ENCODE results near the gene LMAN2L. TPM values are rescaled to one million over a fixed set of nuclear protein-coding genes. Genes with fewer than 3 reads are reported as not detected.

The LMAN2L gene
- total and polyA plus RNA-seq, 12 donors: 12.3 to 36.8 (median 15.8) TPM

DNA sequence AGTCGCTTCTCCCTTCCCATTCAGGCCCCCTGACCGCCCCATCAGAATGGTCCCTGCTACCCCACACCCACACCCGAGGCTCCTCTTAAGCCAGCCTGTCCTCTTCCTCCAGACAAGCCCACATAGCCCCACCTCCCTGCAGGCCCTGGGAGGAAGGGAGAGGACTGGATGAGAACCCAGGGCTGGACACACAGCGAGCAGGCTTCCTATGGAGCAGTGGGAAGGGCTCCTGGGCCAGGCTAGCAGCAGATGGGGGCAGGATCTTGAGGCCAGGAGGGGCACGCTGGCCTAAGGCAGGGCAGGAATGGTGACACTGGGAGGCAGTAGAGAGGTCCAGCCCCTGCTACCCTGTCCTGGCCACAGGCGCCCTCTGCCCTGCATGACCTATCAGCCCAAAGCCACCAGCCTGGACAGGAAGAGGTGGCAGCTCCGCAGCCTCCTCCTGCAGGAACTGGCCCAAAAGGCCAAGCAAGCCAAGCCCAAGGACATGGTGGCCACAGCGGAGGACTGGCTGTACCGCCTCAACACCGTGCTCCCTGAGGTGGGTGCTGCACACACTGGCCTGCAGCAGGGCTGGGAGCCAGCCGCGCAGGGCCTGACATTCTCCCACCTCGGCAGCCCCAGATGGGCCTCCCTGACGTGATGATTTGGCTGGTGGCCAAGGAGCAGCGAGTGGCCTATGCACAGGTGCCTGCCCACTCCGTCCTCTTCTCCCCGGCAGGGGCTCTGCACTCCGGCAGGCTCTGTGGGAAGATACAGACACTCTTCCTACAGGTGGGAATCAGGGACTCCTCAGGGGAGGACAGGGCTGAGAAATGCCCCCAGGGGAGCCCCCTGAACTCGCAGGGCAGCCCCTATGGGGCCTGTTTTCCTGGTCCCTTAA, 54.0 kb downstream of the LMAN2L start:
- no peaks in the 10 kb centered on the region for H3K9me3 ChIP-seq (replicated peaks in 1 of 3)
- H3K4me3 ChIP-seq: no peak overlapping the region
- no peaks in the 10 kb centered on the region for H3K36me3 ChIP-seq (replicated peaks in 1 of 2)
- no peak for TF ChIP-seq POLR2A (IDR thresholded peaks at IDR 0.05)
- TF ChIP-seq, protein P1, sequence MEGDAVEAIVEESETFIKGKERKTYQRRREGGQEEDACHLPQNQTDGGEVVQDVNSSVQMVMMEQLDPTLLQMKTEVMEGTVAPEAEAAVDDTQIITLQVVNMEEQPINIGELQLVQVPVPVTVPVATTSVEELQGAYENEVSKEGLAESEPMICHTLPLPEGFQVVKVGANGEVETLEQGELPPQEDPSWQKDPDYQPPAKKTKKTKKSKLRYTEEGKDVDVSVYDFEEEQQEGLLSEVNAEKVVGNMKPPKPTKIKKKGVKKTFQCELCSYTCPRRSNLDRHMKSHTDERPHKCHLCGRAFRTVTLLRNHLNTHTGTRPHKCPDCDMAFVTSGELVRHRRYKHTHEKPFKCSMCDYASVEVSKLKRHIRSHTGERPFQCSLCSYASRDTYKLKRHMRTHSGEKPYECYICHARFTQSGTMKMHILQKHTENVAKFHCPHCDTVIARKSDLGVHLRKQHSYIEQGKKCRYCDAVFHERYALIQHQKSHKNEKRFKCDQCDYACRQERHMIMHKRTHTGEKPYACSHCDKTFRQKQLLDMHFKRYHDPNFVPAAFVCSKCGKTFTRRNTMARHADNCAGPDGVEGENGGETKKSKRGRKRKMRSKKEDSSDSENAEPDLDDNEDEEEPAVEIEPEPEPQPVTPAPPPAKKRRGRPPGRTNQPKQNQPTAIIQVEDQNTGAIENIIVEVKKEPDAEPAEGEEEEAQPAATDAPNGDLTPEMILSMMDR (IDR thresholded peaks at IDR 0.05): no peak
- H3K27me3 ChIP-seq: no peaks in the 10 kb centered on the region
- H3K4me1 ChIP-seq (replicated peaks in 1 of 2): peaks cover 3 to 12% of the 10 kb centered on the region in 2 donors
- peak in 1 of 7 donors; percentile 22 for DNase-seq
- WGBS, 4 donors: 44 to 71% (median 58%) methylated on average over 1 to 19 of the region's 19 CpGs
- no peak overlapping the region for H3K27ac ChIP-seq
- intact Hi-C loops (cut with DNase I): no loop called here

DNA sequence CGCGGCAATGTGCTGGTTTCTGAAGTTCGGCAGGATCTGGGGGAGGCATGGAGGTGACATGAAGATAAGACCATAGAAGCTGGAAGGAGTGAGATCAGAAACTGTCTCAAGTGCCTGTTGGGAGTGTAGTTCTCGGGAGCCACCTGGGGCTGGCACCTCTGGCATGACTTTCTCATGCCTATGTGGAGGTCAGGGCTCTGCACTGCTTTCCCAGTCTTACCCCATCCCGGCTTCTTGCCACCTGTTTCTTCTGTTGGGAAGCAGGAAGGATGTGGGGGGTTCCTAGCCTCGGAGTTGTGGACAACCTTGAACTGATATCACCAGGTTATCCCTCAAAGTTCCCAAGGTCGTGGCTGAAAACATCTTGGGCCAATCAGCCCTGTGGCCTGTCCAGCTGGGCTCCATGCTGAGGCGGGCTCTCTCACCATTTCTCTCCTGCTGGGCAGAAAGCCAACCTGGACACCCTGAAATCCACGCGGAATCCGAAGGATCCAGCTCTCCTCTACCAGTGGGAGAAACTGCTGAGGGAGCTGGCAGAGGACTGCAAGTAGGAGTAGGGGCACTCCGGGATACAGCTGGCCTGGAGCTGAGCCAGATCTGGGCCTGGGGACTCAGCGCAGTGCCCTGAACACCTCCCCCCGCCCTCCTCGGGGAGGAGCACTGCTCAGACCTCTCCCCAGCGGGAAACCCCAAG, 54.8 kb downstream of the LMAN2L start:
- peak in 1 of 7 donors; percentile 14 for DNase-seq
- Histone ChIP-seq H3K27me3 (no peaks in the 10 kb centered on the region), H3K27ac (no peak overlapping the region), H3K9me3 (replicated peaks in 1 of 3) (no peaks in the 10 kb centered on the region), H3K4me1 (replicated peaks in 1 of 2) (peaks cover 3 to 12% of the 10 kb centered on the region in 2 donors), H3K4me3 (no peak overlapping the region), H3K36me3 (replicated peaks in 1 of 2) (no peaks in the 10 kb centered on the region)
- intact Hi-C loops (cut with DNase I): no loop called here
- WGBS, 4 donors: 62 to 84% (median 69%) methylated on average over 8 to 16 of the region's 16 CpGs
- TF ChIP-seq, protein P1 (IDR thresholded peaks at IDR 0.05): no peak
- no peak for TF ChIP-seq POLR2A (IDR thresholded peaks at IDR 0.05)

DNA sequence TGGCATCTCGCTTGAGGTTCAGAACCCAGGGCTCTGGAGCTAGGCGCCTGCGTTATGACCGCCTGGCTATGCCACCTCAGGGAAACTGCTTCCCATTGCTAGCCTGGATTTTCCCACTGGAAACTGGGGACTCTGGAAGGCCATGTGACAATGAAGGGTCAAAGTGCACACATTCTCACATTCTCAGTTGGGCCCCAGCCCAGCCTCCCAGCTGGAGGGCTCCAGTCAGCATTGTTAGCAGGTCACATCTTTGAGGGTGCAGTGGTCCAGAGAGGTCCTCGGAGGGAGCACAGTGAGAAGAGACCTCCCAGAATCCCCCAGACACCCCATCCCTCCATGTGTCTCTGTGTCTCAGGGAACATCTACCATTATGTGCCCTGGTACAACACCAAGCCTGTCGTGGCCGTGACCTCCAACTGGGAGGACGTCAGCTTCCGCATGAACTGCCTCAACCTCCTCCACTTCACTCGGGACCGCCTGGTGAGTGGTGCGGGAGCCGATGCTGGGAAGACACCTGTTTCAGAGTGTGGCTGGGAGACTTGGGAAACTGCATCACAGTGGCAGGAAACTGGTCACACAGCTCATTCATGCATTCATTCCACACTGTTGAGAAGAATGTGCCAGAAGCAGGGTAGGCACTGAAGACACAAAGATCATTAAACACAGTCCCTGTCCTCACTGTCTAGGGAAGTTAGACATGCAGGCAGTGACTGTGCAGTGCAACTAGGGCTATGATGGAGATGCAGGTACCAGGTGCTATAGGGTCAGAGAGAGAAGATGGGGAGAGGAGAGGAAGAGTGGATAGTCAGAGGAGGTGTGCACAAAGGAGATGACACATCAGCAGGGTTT, 55.7 kb downstream of the LMAN2L start:
- Histone ChIP-seq H3K27me3 (no peaks in the 10 kb centered on the region), H3K4me1 (replicated peaks in 1 of 2) (peaks cover 3 to 12% of the 10 kb centered on the region in 2 donors), H3K4me3 (no peak overlapping the region), H3K36me3 (replicated peaks in 1 of 2) (no peaks in the 10 kb centered on the region), H3K9me3 (replicated peaks in 1 of 3) (no peaks in the 10 kb centered on the region), H3K27ac (no peak overlapping the region)
- 82 to 94% (median 93%) methylated on average over 9 to 13 of the region's 13 CpGs for WGBS, 4 donors
- intact Hi-C loops (cut with DNase I): no loop called here
- DNase-seq: no peak
- TF ChIP-seq POLR2A (IDR thresholded peaks at IDR 0.05): no peak
- TF ChIP-seq, protein P1 (IDR thresholded peaks at IDR 0.05): no peak

DNA sequence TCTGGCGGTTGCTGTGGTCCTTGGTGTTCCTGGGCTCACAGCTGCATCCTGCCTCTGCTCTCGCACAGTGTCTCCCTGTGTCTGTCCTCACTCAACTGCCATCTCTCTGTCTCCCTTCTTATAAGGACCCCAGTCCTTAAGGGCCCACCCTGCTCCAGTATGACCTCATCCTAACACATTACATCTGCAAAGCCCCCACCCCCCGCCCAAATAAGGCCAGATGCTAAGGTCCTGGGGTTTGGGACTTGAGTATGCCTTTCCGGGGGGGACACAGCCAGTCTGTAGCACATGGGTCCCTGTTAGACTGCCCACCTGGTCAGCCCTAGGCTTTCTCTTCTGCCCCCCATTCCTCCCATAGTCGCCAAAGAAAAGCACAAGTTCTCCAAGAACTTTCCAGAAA, 56.6 kb downstream of the LMAN2L start:
- H3K4me1 ChIP-seq (replicated peaks in 1 of 2): peaks cover 3 to 10% of the 10 kb centered on the region in 2 donors
- no peak overlapping the region for H3K4me3 ChIP-seq
- WGBS, 4 donors: 88 to 92% (median 90%) methylated on average over 5 of the region's 5 CpGs
- no peaks in the 10 kb centered on the region for H3K27me3 ChIP-seq
- no peak overlapping the region for H3K27ac ChIP-seq
- no peak for TF ChIP-seq POLR2A (IDR thresholded peaks at IDR 0.05)
- no peaks in the 10 kb centered on the region for H3K36me3 ChIP-seq (replicated peaks in 1 of 2)
- intact Hi-C loops (cut with DNase I): no loop called here
- DNase-seq: no peak
- H3K9me3 ChIP-seq (replicated peaks in 1 of 3): no peaks in the 10 kb centered on the region
